ENCODE results near the gene OXT. TPM values are rescaled to one million over a fixed set of nuclear protein-coding genes. Genes with fewer than 3 reads are reported as not detected.

The OXT gene
- total and polyA plus RNA-seq, 2 donors (not counting 1 experiment from before 2014, with no cell fraction given), result 1.0 to 1.7 TPM

- Histone ChIP-seq H3K36me3 (replicated peaks in 1 of 2; ENCODE audit: control extremely low read depth in 1 of 2, control insufficient read depth in 1 of 2, extremely low read depth in 1 of 2, insufficient read depth in 2 of 2, low read length in 1 of 2) (no peaks in the 10 kb centered on the region), H3K27me3 (replicated peaks in 1 of 4; ENCODE audit: control extremely low read depth in 1 of 4, control insufficient read depth in 3 of 4, insufficient read depth in 4 of 4, low read length in 3 of 4) (peaks cover 0 to 44% (median 18%) of the 10 kb centered on the region in 4 experiments), H3K4me3 (ENCODE audit: control extremely low read depth in 1 of 5, extremely low read depth in 1 of 5, insufficient read depth in 1 of 5, low read depth in 2 of 5, low read length in 4 of 5) (no peak overlapping the region), H3K9ac (ENCODE audit: low read length) (no peak overlapping the region), H3K4me2 (replicated peaks; ENCODE audit: low read depth, low read length, poor library complexity, severe bottlenecking) (no peak overlapping the region), H3K27ac (ENCODE audit: low read length in 2 of 2) (no peak overlapping the region), H3K4me1 (ENCODE audit: control insufficient read depth in 2 of 2, insufficient read depth in 2 of 2, low read length in 2 of 2) (peaks cover 9 to 12% of the 10 kb centered on the region in 2 donors), H2AFZ (ENCODE audit: insufficient read depth, low read depth, low read length, poor library complexity, severe bottlenecking) (no peak overlapping the region), H4K20me1 (ENCODE audit: control insufficient read depth, insufficient read depth, low read length, poor library complexity, severe bottlenecking) (no peaks in the 10 kb centered on the region), H3K79me2 (ENCODE audit: control insufficient read depth, insufficient read depth, low read length) (no peaks in the 10 kb centered on the region), H3K9me3 (ENCODE audit: control extremely low read depth in 1 of 3, control insufficient read depth in 2 of 3, insufficient read depth in 1 of 3, low read length in 2 of 3) (peaks cover 0 to 6% (median 0%) of the 10 kb centered on the region in 3 donors)
- Mint-ChIP-seq H3K27me3 (peaks cover 39% of the 10 kb centered on the region), H3K4me3 (no peak overlapping the region), H3K9me3 (ENCODE audit: insufficient read depth) (no peaks in the 10 kb centered on the region), H3K27ac (no peak overlapping the region), H3K4me1 (peaks cover 11% of the 10 kb centered on the region)
- 0% methylated on average over 1 of the region's 4 CpGs for WGBS (ENCODE audit: insufficient coverage)
- intact Hi-C loops (cut with micrococcal nuclease), result loop anchor here (1.0 to 10.0 kb wide), 2 partner anchors 23 to 77 kb away; partner anchors contain the start of genes FASTKD5 and UBOX5
- no peak for TF ChIP-seq EZH2 (IDR thresholded peaks at IDR 0.05; ENCODE audit: borderline replicate concordance, insufficient read depth, low read depth, low read length, poor library complexity, severe bottlenecking)
- POLR2A ChIA-PET, result no interaction called here
- DNase-seq, result no peak
- CTCF ChIA-PET, result interaction anchor here (0.8 to 1.4 kb wide), 4 partner anchors 10 to 24 kb away, joined by 4 to 12 read pairs (median 6); no protein-coding TSS in a partner anchor
- no peak for ATAC-seq (ENCODE audit: low read depth)
Measured at GRCh38 chr20:3077618-3078134, 6.3 kb downstream of the OXT start.

GRCh38 chr20:3080939-3081388, 9.5 kb downstream of the OXT start:
- H4K20me1 ChIP-seq (ENCODE audit: control insufficient read depth, insufficient read depth, low read length, poor library complexity, severe bottlenecking), result no peaks in the 10 kb centered on the region
- ATAC-seq (ENCODE audit: low read depth), result no peak
- no peak overlapping the region for H3K4me3 ChIP-seq (ENCODE audit: control extremely low read depth in 1 of 5, extremely low read depth in 1 of 5, insufficient read depth in 1 of 5, low read depth in 2 of 5, low read length in 4 of 5)
- H3K27me3 ChIP-seq (replicated peaks in 1 of 4; ENCODE audit: control extremely low read depth in 1 of 4, control insufficient read depth in 3 of 4, insufficient read depth in 4 of 4, low read length in 3 of 4), result peaks cover 0 to 63% (median 33%) of the 10 kb centered on the region in 4 experiments
- H3K9ac ChIP-seq (ENCODE audit: low read length), result no peak overlapping the region
- Mint-ChIP-seq H3K27me3 (peaks cover 55% of the 10 kb centered on the region), H3K27ac (no peak overlapping the region), H3K4me1 (peaks cover 21% of the 10 kb centered on the region), H3K9me3 (ENCODE audit: insufficient read depth) (no peaks in the 10 kb centered on the region), H3K4me3 (no peak overlapping the region)
- intact Hi-C loops (cut with micrococcal nuclease), result no loop called here
- ChIA-PET POLR2A (no interaction called here), CTCF (no interaction called here)
- H3K79me2 ChIP-seq (ENCODE audit: control insufficient read depth, insufficient read depth, low read length), result no peaks in the 10 kb centered on the region
- 48% methylated on average over 3 of the region's 6 CpGs for WGBS (ENCODE audit: insufficient coverage)
- no peak overlapping the region for H3K27ac ChIP-seq (ENCODE audit: low read length in 2 of 2)
- H3K4me2 ChIP-seq (replicated peaks; ENCODE audit: low read depth, low read length, poor library complexity, severe bottlenecking), result no peak overlapping the region
- DNase-seq, result no peak
- H2AFZ ChIP-seq (ENCODE audit: insufficient read depth, low read depth, low read length, poor library complexity, severe bottlenecking), result no peak overlapping the region
- TF ChIP-seq CTCF (IDR thresholded peaks at IDR 0.05) (no peak), EZH2 (IDR thresholded peaks at IDR 0.05; ENCODE audit: borderline replicate concordance, insufficient read depth, low read depth, low read length, poor library complexity, severe bottlenecking) (no peak)
- peaks cover 13 to 23% of the 10 kb centered on the region in 2 donors for H3K4me1 ChIP-seq (ENCODE audit: control insufficient read depth in 2 of 2, insufficient read depth in 2 of 2, low read length in 2 of 2)
- H3K9me3 ChIP-seq (ENCODE audit: control extremely low read depth in 1 of 3, control insufficient read depth in 2 of 3, insufficient read depth in 1 of 3, low read length in 2 of 3), result peaks cover 0 to 21% (median 0%) of the 10 kb centered on the region in 3 donors
- no peaks in the 10 kb centered on the region for H3K36me3 ChIP-seq (replicated peaks in 1 of 2; ENCODE audit: control extremely low read depth in 1 of 2, control insufficient read depth in 1 of 2, extremely low read depth in 1 of 2, insufficient read depth in 2 of 2, low read length in 1 of 2)

All from B cell (primary cell).